ENCODE data around the gene RRAD.
A peak's percentile ranks its signal among the peaks of the same experiment; 100 is the strongest.
"Not testable (repeated sequence)": the region's sequence is repeated elsewhere in the genome, so short reads cannot be mapped to it uniquely, and the experiment has no call there.

RRAD gene

DNA sequence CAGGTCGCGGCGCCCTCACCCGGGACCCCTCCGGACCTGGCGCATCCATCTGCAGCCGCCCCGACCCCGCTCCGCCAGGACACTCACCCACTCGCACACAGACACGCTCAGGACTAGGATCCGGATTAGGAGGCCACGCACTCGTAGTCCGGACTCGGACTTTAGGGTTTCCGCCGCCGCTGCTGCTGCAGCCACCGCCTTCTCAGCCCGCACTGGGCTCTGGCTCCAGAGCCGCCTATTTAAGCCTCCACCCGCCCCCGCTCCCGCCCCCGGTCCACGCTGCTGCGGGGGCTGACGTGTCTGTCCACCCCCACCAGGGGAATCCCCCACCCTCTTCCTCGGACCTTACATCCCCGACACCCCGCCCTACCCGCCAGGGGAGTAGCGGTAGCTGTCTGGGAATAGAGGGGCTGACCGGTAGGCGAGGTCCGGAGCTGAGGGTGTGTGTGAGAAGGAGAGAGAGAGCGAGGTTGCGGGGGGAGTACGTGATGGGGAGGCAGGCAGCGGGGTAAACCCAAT lies at the start of gene RRAD:
TSS of gene RRAD (minus strand) at position 214 of the 519 bp plus-strand sequence. CDS start 356 bp downstream, outside the sequence.
- no peak for DNase-seq

- DNase-seq = peak; percentile 54
These were observed 49.6 kb upstream of the RRAD start for GRCh38 chr16:66974932-66975246.

DNA sequence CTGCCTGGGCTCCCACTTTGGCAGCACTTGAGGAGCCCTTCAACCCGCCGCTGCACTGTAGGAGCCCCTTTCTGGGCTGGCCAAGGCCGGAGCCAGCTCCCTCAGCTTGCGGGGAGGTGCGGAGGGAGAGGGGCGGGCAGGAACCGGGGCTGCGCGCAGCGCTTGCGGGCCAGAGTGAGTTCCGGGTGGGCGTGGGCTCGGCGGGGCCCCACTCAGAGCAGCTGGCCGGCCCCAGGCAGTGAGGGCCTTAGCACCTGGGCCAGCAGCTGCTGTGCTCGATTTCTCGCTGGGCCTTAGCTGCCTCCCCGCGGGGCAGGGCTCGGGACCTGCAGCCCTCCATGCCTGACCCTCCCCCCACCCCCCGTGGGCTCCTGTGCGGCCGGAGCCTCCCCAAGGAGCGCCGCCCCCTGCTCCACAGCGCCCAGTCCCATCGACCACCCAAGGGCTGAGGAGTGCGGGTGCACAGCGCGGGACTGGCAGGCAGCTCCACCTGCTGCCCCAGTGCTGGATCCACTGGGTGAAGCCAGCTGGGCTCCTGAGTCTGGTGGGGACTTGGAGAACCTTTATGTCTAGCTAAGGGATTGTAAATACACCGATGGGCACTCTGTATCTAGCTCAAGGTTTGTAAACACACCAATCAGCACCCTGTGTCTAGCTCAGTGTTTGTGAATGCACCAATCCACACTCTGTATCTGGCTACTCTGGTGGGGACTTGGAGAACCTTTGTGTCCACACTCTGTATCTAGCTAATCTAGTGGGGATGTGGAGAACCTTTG lies 49.0 kb upstream of the RRAD start:
- not testable (repeated sequence) for DNase-seq

DNA sequence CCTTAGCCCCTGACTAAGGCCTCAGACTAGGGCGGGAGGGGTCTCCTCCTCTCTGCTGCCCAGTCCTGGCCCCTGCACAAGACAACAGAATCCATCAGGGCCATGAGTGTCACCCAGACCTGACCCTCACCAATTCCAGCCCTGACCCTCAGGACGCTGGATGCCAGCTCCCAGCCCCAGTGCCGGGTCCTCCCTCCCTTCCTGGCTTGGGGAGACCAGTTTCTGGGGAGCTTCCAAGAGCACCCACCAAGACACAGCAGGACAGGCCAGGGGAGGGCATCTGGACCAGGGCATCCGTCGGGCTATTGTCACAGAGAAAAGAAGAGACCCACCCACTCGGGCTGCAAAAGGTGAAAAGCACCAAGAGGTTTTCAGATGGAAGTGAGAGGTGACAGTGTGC lies 48.4 kb upstream of the RRAD start:
- DNase-seq = no peak

- no peak for DNase-seq
These were observed 47.6 kb upstream of the RRAD start for GRCh38 chr16:66972983-66973382.

- DNase-seq = no peak
These were observed 45.7 kb upstream of the RRAD start for GRCh38 chr16:66970775-66971720.

DNA sequence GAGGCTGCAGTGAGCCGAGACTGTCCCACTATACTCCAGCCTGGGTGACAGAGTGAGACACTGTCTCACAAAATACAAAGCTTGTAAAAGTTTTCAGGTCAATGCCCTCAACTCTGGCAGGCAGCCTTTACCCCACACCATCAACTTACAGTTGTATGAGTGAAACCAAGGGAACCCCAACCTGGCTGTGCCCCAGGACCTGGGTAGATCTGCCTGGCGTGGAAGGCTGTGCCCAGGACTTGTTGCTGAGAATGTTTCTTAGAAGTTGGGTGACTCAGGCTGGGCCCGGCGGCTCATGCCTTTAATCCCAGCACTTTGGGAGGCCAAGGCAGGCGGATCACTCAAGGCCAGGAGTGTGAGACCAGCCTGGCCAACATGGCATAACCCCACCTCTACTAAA lies 43.5 kb upstream of the RRAD start:
- no peak for DNase-seq

DNA sequence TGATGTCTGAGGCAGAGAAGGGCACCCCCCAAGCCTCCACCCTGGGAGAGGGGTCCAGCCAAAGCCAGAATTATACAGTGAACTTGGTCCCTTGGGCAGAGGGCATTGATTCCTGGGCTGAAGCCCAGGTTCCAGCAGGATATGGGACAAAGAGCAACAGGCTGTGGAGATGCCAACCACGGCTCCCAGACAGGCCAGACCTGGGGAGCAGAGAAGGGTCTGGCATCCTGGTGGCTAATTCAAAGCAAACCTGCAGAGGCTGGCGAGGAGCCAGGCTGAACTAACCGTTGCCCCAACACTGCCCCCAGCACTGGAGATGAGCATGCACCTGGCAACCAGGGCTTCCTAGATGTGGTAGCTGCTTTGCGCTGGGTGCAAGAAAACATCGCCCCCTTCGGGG lies 38.7 kb upstream of the RRAD start:
- DNase-seq = no peak

DNA sequence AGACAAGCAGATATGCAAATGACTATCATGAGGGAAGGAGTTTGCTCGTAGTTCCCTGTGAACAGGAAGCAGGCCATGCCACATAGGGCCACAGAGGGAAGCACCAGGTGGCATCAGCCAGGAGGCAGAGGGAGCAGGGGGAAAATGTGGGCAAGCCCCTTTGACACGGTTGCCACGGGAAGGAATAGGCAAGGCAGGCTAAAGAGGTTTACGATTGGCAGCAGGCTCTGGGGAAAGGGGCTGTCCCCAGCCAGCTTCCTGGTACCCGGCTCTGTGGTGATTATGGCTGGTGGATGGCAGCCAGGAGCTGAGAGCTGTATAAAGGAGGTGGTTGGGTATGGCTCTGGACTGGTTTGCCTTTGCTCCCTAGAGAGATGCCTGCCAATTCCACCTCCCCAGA lies 36.6 kb upstream of the RRAD start:
- DNase-seq = peak; percentile 83

DNA sequence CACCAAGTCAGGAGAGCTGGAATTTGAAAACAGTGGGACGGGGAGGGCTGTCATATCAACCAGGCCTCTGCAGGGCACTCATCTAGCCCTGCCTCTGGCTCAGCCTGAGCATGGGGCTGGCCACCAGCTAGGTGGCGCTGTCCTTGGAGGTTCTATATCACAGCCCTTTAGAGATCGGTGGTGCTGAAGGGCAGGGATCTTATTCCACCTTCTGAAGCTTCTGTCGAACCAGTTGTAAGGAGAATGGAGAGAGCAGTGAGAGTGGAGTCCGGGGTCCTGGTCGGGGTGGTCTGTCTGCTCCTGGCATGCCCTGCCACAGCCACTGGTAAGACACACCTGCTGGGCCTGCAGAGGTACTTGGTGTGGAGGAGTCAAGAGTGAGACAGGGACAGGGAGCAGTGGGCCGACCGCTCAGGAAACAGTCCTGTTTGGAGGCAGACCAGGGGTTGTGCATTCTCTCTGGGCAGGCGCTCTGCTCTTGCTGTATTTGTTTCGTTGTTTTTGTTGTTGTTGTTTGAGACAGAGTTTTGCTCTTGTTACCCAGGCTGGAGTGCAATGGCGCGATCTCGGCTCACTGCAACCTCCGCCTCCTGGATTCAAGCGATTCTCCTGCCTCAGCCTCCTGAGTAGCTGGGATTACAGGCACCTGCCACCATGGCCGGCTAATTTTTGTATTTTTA lies 35.9 kb upstream of the RRAD start, which contains the start of gene CES3:
TSS of gene CES3 (plus strand) at position 202 of the 680 bp plus-strand sequence. CDS start at position 244, 42 bp downstream.
- peak; percentile 75 for DNase-seq

- no peak for DNase-seq
These were observed 34.9 kb upstream of the RRAD start for GRCh38 chr16:66960270-66960669.

DNA sequence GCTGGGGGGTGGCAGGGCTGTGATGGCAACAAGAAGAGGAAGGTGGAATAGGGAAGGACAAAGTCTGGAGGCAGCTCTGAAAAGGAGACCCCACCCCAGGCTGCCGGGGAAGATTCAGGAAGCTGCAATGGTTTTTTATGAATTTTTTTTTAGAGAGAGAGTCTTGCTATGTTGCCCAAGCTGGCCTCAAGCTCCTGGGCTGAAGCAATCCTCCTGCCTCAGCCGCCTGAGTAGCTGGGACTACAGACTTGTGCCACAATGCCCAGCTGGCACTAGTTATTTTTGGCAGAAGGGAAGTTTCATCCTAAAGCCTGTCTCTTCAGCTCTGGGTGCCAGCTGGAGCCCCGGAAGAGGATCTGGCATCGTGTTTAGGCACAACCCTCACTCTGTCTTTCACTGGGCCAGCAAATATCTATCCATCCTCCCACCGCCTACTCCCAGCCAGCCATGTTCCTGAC lies 34.4 kb upstream of the RRAD start:
- DNase-seq = no peak

DNA sequence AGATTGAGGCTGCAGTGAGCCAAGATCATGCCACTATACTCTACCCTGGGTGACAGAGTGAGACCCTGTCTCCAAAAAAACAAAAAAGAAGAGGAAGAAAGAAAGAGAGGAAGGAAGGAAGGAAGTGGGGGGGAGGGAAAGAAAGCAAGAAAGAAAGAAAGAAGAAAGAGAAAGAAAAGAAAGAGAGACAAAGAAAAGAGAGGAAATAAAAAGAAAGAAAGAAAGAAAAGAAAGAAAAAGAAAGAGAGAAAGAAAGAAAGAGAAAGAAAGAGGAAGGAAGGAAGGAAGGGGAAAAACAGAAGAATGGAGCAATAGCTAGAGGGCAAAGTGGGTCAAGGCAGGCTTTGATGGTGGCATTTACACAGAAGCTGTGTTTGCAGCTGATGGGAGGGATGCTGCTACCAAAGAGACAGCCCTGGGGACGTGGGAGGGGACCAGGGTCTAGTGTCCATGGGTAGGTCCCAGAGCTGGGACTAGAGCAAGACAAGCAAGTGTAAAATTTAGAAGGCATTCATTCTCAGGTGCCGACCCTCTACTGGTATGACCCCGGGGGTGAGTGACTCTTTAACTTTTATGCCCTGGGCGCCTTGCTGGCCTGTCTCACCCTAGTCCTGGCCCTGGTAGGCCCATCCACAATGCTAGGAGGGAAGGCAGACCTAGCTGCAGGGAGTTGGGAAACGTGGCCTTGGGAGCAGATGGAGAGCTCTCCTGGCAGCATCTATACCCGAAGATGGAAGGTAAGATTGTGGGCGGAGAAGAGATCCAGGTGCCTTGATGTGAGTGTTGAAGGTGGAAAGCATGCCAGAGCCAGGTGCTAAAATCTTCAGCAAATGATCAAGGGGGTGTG lies 33.7 kb upstream of the RRAD start:
- DNase-seq = no peak

GRCh38 chr16:66956154-66956457 lies 30.8 kb upstream of the RRAD start:
- not testable (repeated sequence) for DNase-seq

GRCh38 chr16:66955363-66956153 lies 30.2 kb upstream of the RRAD start:
- DNase-seq = not testable (repeated sequence)

- peak; percentile 46 for DNase-seq
These were observed 28.8 kb upstream of the RRAD start for GRCh38 chr16:66954097-66954659.

GRCh38 chr16:66953462-66954096 lies 28.2 kb upstream of the RRAD start:
- DNase-seq = no peak

DNA sequence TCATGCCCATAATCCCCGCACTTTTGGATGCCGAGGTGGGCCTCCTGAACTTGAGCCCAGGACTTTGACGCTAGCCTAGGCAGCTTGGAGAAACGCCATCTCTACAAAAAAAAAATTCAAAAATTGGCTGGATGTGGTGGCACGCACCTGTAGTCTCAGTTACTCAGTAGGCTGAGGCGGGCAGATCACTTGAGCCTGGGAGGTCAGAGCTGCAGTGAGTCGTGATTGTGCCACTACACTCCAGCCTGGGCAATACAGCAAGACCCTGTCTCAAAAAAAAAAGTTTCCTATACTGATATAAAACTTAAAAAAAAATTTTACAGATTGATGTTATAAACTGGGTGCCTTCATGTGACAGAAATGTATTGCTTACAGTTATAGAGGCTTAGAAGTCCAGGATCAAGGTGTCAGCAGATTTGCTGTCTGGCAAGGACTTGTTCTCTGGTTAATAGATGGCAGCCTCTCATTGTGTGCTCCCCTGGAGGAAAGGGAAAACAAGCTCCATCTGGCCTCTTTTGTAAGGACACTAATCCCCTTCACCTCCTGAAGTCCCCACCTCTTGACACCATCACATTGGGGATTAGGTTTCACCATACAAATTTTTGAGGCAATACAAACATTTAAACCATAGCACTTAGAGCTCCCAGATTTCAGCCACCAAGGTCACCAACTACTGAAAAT lies 27.2 kb upstream of the RRAD start:
- no peak for DNase-seq

- DNase-seq = no peak
These were observed 25.8 kb upstream of the RRAD start for GRCh38 chr16:66950971-66951790.
